K562 (cell line): ENCODE data around the gene COL4A2. TPM values are rescaled to one million over a fixed set of nuclear protein-coding genes. Genes with fewer than 3 reads are reported as not detected.

Source experiments
- ATAC-seq: fragments of 200-7000 bp; cut with Tn5 transposase; 3 replicates; pipeline ENCODE4 v1.9.1; 2020; ENCODE audit warnings: moderate library complexity
- BruUV-seq: library from RNA; stranded (reverse); fragments of 400-500 nt; replicated peaks from 2 replicates; lab custom pipeline; 2021; lab: Mats Ljungman, UMichigan
- CTCF ChIA-PET: fragments of 300-600 bp; formaldehyde crosslinking; extraction: SDS; loops from one replicate; lab custom pipeline; 2021; ENCODE audit warnings: low intra/inter-chr PET ratio; lab: Yijun Ruan, JAX
- POLR2A ChIA-PET: fragments of 300-600, 350-650 bp; sonication (Branson Sonifier 250); formaldehyde crosslinking; extraction: SDS; loops from one replicate; lab custom pipeline; 2021; ENCODE audit warnings: antibody characterized with exemption, inconsistent platforms; lab: Yijun Ruan, JAX
- DNase-seq, 4 experiments: peaks; one replicate each; pipeline versions ENCODE4 v3.0.0 to v3.0.0-alpha.2; 2011 to 2018; ENCODE audit warnings: low spot score in 3 of 4, mixed read lengths in 3 of 4; ENCODE audit errors: extremely low read depth in 1 of 4
- FAIRE-seq: peaks from 2 replicates; lab custom pipeline; 2011; peaks lifted over from hg19 to GRCh38; lab: Jason Lieb, UNC
- H2AFZ ChIP-seq: 2 replicates; pipeline ENCODE4 v1.6.0; 2011; ENCODE audit warnings: low read depth, low read length, control low read depth, inconsistent platforms
- H3K27ac ChIP-seq: fragments of 200-600 bp; 3 replicates; pipeline ENCODE4 v1.8.0; 2011; ENCODE audit warnings: low read depth, mild to moderate bottlenecking, control low read depth, inconsistent platforms, low read length, moderate library complexity, mixed read lengths; ENCODE audit errors: extremely low read depth
- H3K27me3 ChIP-seq, 2 experiments: fragments of 300-600 bp in 1 of 2; 2 replicates in 1 of 2; 3 replicates in 1 of 2; pipeline versions ENCODE4 v1.6.0 to v1.8.0; 2011; ENCODE audit warnings: inconsistent platforms in 2 of 2, low read length in 2 of 2, mild to moderate bottlenecking in 1 of 2, mixed read lengths in 1 of 2, moderate library complexity in 1 of 2; ENCODE audit not compliant: control insufficient read depth in 2 of 2, insufficient read depth in 2 of 2
- H3K36me3 ChIP-seq: fragments of 300-600 bp; 3 replicates; pipeline ENCODE4 v1.8.0; 2011; ENCODE audit warnings: mild to moderate bottlenecking, low read length, inconsistent platforms; ENCODE audit not compliant: control insufficient read depth, insufficient read depth
- H3K4me1 ChIP-seq, 2 experiments: fragments of 200-600 bp in 1 of 2; replicated peaks in 1 of 2; 2 replicates in 1 of 2; 3 replicates in 1 of 2; pipeline versions ENCODE4 v1.5.1 to v1.8.0; 2011; ENCODE audit warnings: inconsistent platforms in 2 of 2, low read length in 2 of 2, mild to moderate bottlenecking in 1 of 2, mixed read lengths in 1 of 2, moderate library complexity in 1 of 2; ENCODE audit not compliant: control insufficient read depth in 2 of 2, insufficient read depth in 2 of 2
- H3K4me2 ChIP-seq: 2 replicates; pipeline ENCODE4 v1.6.1; 2011; ENCODE audit warnings: low read length, control low read depth, inconsistent platforms, mixed read lengths; ENCODE audit not compliant: insufficient read depth
- H3K4me3 ChIP-seq: fragments of 200-600 bp; sonication (generic), shearing (Covaris generic); 2 replicates; pipeline ENCODE4 v1.5.1; 2016; ENCODE audit warnings: control low read depth, inconsistent platforms
- H3K79me2 ChIP-seq: fragments of 200-600 bp; 3 replicates; pipeline ENCODE4 v1.8.0; 2011; ENCODE audit warnings: low read length, inconsistent platforms; ENCODE audit not compliant: control insufficient read depth, insufficient read depth
- H3K9ac ChIP-seq, 2 experiments: 2 replicates each; pipeline versions ENCODE4 v1.6.0 to v1.6.1; 2011; ENCODE audit warnings: low read depth in 2 of 2, low read length in 2 of 2, control low read depth in 1 of 2, inconsistent platforms in 1 of 2, mild to moderate bottlenecking in 1 of 2, mixed read lengths in 1 of 2; ENCODE audit not compliant: insufficient read depth in 1 of 2
- H3K9me1 ChIP-seq: one replicate; pipeline ENCODE4 v1.6.0; 2011; ENCODE audit warnings: inconsistent platforms, mild to moderate bottlenecking, low read length, moderate library complexity; ENCODE audit not compliant: control insufficient read depth, insufficient read depth
- H3K9me3 ChIP-seq: replicated peaks from 2 replicates; pipeline ENCODE4 v1.5.1; 2011; ENCODE audit warnings: low read depth, low read length, inconsistent platforms; ENCODE audit not compliant: control insufficient read depth, insufficient read depth
- H4K20me1 ChIP-seq: replicated peaks from 2 replicates; pipeline ENCODE4 v1.6.1; 2011; ENCODE audit warnings: low read length, inconsistent platforms, mixed read lengths; ENCODE audit not compliant: control insufficient read depth, insufficient read depth
- ASH1L ChIP-seq: fragments of 450-650 bp; IDR thresholded peaks from 2 replicates; pipeline ENCODE4 v1.6.1; 2018; ENCODE audit warnings: borderline replicate concordance, mild to moderate bottlenecking, low read depth; ENCODE audit not compliant: partially characterized antibody
- HDAC1 ChIP-seq, 2 experiments: fragments of 450-650 bp; IDR thresholded peaks; 2 replicates each; pipeline ENCODE4 v1.6.1; 2016 to 2017; ENCODE audit warnings: inconsistent platforms in 1 of 2, mild to moderate bottlenecking in 1 of 2, moderate library complexity in 1 of 2
- NCOA2 ChIP-seq, 2 experiments: fragments of 450-650 bp; IDR thresholded peaks; 2 replicates each; pipeline ENCODE4 v1.6.1; 2018; ENCODE audit warnings: mild to moderate bottlenecking in 2 of 2, moderate library complexity in 1 of 2; ENCODE audit not compliant: partially characterized antibody in 2 of 2
- PHF8 ChIP-seq: fragments of 200-600 bp; sonication (generic); IDR thresholded peaks from 2 replicates; pipeline ENCODE4 v1.6.1; 2012; ENCODE audit warnings: mixed run types, mild to moderate bottlenecking, inconsistent platforms, low read length, moderate library complexity, borderline replicate concordance
- POU5F1 ChIP-seq: fragments of 150-350 bp; IDR thresholded peaks from 2 replicates; pipeline ENCODE4 v1.6.1; 2014; ENCODE audit warnings: borderline replicate concordance, low read length, low read depth, mild to moderate bottlenecking; ENCODE audit not compliant: partially characterized antibody
- RBM22 ChIP-seq: fragments of 200-400 bp; formaldehyde crosslinking; IDR thresholded peaks from 2 replicates; pipeline ENCODE4 v1.6.1; 2018; ENCODE audit warnings: low read length, low read depth; ENCODE audit not compliant: poor library complexity, severe bottlenecking
- RERE ChIP-seq: sonication (generic); formaldehyde crosslinking; IDR thresholded peaks from 2 replicates; pipeline ENCODE4 v1.8.0; 2023; ENCODE audit warnings: missing genetic modification reagents, mild to moderate bottlenecking, borderline replicate concordance
- TCF7L2 ChIP-seq: fragments of 150-350 bp; IDR thresholded peaks from 2 replicates; pipeline ENCODE4 v1.6.1; 2016; ENCODE audit warnings: low read depth, mild to moderate bottlenecking, low read length, moderate library complexity
- ZNF224 ChIP-seq: sonication (generic); formaldehyde crosslinking; IDR thresholded peaks from 2 replicates; pipeline ENCODE4 v1.8.0; 2022; ENCODE audit warnings: mild to moderate bottlenecking, missing genetic modification reagents
- ZNF518B ChIP-seq: fragments of 250-450 bp; sonication (Bioruptor Pico); IDR thresholded peaks from 2 replicates; pipeline ENCODE4 v1.5.0; 2021; ENCODE audit warnings: mild to moderate bottlenecking, moderate library complexity
- WGBS: fragments of 100-300 bp; shearing (Covaris generic); methylation state at CpG from one replicate; pipeline ENCODE4 v1.1.6; 2016; ENCODE audit warnings: low coverage, mixed read lengths; ENCODE audit not compliant: insufficient coverage; ENCODE audit errors: missing lambda C conversion rate; 5-methylcytosine and 5-hydroxymethylcytosine counted together
- in situ Hi-C: fragments of 300-500 bp; cut with MboI; formaldehyde crosslinking; loops from 4 replicates; pipeline ENCODE4 v1.15.0; 2018; ENCODE audit warnings: inconsistent platforms, mixed read lengths
- intact Hi-C: fragments of 100-400 bp; cut with micrococcal nuclease; formaldehyde crosslinking; loops from 2 replicates; pipeline ENCODE4 v1.14.2; 2022
- polyA plus RNA-seq, 8 experiments: library from polyadenylated mRNA; depleted of rRNA in 4 of 8; stranded (reverse) in 5 of 8; unstranded in 3 of 8; fragments of >200 nt; fragmentation: Nextera tagmentation in 2 of 8; fragmentation: Illumina TruSeq in 1 of 8; extraction: Ambion mirVana in 2 of 8; extraction: Trizol in 1 of 8; gene quantifications; 2 replicates each; pipeline versions ENCODE4 v1.2.1 to v1.2.3, GENCODE V29; 2011 to 2014; ENCODE audit warnings: inconsistent platforms in 1 of 8, missing spikeins in 1 of 8
- total RNA-seq, 7 experiments: library from RNA; depleted of rRNA in 6 of 7; stranded (reverse); fragments of >200 nt in 6 of 7; fragmentation: Illumina TruSeq in 2 of 7; extraction: Trizol in 2 of 7; gene quantifications; 2 replicates each; pipeline versions ENCODE4 v1.2.1 to v1.2.3, GENCODE V29; 2011 to 2021; ENCODE audit warnings: low replicate concordance in 1 of 7

The COL4A2 gene
- total and polyA plus RNA-seq, 9 of the 15 experiments (the other 6 are each of a cell fraction or from before 2014, with no cell fraction given) = 0.13 to 15.2 (median 8.1) TPM

GRCh38 chr13:110312339-110313031 lies 5.4 kb downstream of the COL4A2 start:
- Histone ChIP-seq H3K9me1 (no peaks in the 10 kb centered on the region), H3K4me3 (no peak overlapping the region), H3K4me1 (no peaks in the 10 kb centered on the region), H2AFZ (no peak overlapping the region), H3K27me3 (peaks cover 8 to 71% of the 10 kb centered on the region in 2 experiments), H3K9me3 (no peaks in the 10 kb centered on the region), H3K27ac (no peak overlapping the region), H3K4me2 (no peak overlapping the region), H4K20me1 (no peaks in the 10 kb centered on the region), H3K36me3 (no peaks in the 10 kb centered on the region), H3K79me2 (no peaks in the 10 kb centered on the region), H3K9ac (no peak overlapping the region)
- POLR2A ChIA-PET = no interaction called here
- in situ Hi-C loops (no loop called here), intact Hi-C loops (no loop called here)
- FAIRE-seq (no peak), DNase-seq (no peak), ATAC-seq (no peak)
- TF ChIP-seq RBM22 = no peak
- TF ChIP-seq ASH1L = no peak
- no peak for TF ChIP-seq TCF7L2
- TF ChIP-seq NCOA2 (IDR thresholded peaks at IDR 0.05; ENCODE audit: partially characterized antibody in 2 of 2) = no peak
- no peak for TF ChIP-seq POU5F1
- no peak for TF ChIP-seq RERE (CRISPR knock-in tag)
- TF ChIP-seq ZNF224 (CRISPR knock-in tag) = no peak
- no peak for TF ChIP-seq ZNF518B (CRISPR knock-in tag)
- no peak for TF ChIP-seq HDAC1 (IDR thresholded peaks at IDR 0.05)
- TF ChIP-seq PHF8 = no peak
- WGBS = 3% methylated on average over 4 of the region's 4 CpGs
- CTCF ChIA-PET = no interaction called here
- BruUV-seq = no TSS peak
